GM12878 (cell line): ENCODE measurements around the gene SLC34A1.

ENCODE experiments used
- CTCF ChIP-seq, 3 experiments: IDR thresholded peaks in 2 of 3; conservative IDR thresholded peaks in 1 of 3; 2 replicates each; pipeline ENCODE4 v1.5.1; 2011; ENCODE audit warnings: low read depth in 3 of 3, low read length in 3 of 3, mild to moderate bottlenecking in 3 of 3, control low read depth in 2 of 3, moderate library complexity in 2 of 3, inconsistent platforms in 1 of 3, mixed read lengths in 1 of 3; ENCODE audit not compliant: control insufficient read depth in 2 of 3, insufficient read depth in 1 of 3; ENCODE audit errors: extremely low read depth in 1 of 3
- EED ChIP-seq: sonication (generic); IDR thresholded peaks from 2 replicates; pipeline ENCODE4 v1.6.1; 2016; ENCODE audit warnings: antibody characterized with exemption, low read depth
- FOXM1 ChIP-seq: IDR thresholded peaks from 2 replicates; pipeline ENCODE4 v1.6.1; 2012; ENCODE audit warnings: low read depth, mild to moderate bottlenecking, inconsistent platforms, low read length, moderate library complexity
- IRF5 ChIP-seq: fragments of 450-650 bp; IDR thresholded peaks from 2 replicates; pipeline ENCODE4 v1.6.1; 2017; ENCODE audit warnings: borderline replicate concordance
- MAX ChIP-seq: IDR thresholded peaks from 2 replicates; pipeline ENCODE4 v1.6.1; 2012; ENCODE audit warnings: low read depth, low read length, improper control_type of control experiment
- NKRF ChIP-seq: fragments of 450-650 bp; conservative IDR thresholded peaks from 2 replicates; pipeline ENCODE4 v1.6.1; 2017; ENCODE audit warnings: mild to moderate bottlenecking, moderate library complexity
- POLR2A ChIP-seq: IDR thresholded peaks from 2 replicates; pipeline ENCODE4 v1.6.1; 2011; ENCODE audit warnings: low read depth, mild to moderate bottlenecking, low read length
- RFX5 ChIP-seq: IDR thresholded peaks from 2 replicates; pipeline ENCODE4 v1.6.1; 2011; ENCODE audit warnings: low read depth, low read length, improper control_type of control experiment
- ZNF24 ChIP-seq: fragments of 450-650 bp; IDR thresholded peaks from 2 replicates; pipeline ENCODE4 v1.6.1; 2017; ENCODE audit warnings: antibody characterized with exemption, mild to moderate bottlenecking
- ZZZ3 ChIP-seq: IDR thresholded peaks from 2 replicates; pipeline ENCODE4 v1.6.1; 2011; ENCODE audit warnings: low read depth; ENCODE audit not compliant: control insufficient read depth, insufficient read length

- no peak for TF ChIP-seq NKRF
- TF ChIP-seq POLR2A = no peak
- no peak for TF ChIP-seq EED
- peak; percentile 9 to 52 (median 45); a peak in 4 of 6 replicates for TF ChIP-seq CTCF (IDR thresholded peaks at IDR 0.05 in 2 of 3, conservative IDR thresholded peaks at IDR 0.05 in 1 of 3; ENCODE audit: control insufficient read depth in 2 of 3, extremely low read depth in 1 of 3, insufficient read depth in 1 of 3, low read depth in 3 of 3, low read length in 3 of 3)
- TF ChIP-seq ZNF24 = no peak
- TF ChIP-seq RFX5 = no peak
- TF ChIP-seq FOXM1 = no peak
- no peak for TF ChIP-seq IRF5
- TF ChIP-seq MAX = no peak; the same call in 1 of the 2 replicates
- TF ChIP-seq ZZZ3 = no peak
Observed at GRCh38 chr5:177370488-177371119, 13.6 kb upstream of the SLC34A1 start.
